SK-N-SH (cell line): Measurements from ENCODE around the gene FHDC1.

Source experiments
- CHD2 ChIP-seq: fragments of 150-350 bp; IDR thresholded peaks from 2 replicates; pipeline ENCODE4 v1.6.1; 2018; ENCODE audit warnings: low read length; ENCODE audit not compliant: partially characterized antibody
- EP300 ChIP-seq, 2 experiments: IDR thresholded peaks; 2 replicates each; pipeline versions ENCODE4 v1.4.0 to v1.6.1; 2012; ENCODE audit warnings: borderline replicate concordance in 1 of 2, low read depth in 1 of 2, low read length in 1 of 2
- FOXJ3 ChIP-seq: sonication (generic); formaldehyde crosslinking; IDR thresholded peaks from 2 replicates; pipeline ENCODE4 v1.5.1; 2020; ENCODE audit warnings: mild to moderate bottlenecking, missing genetic modification reagents
- GATA2 ChIP-seq: sonication (generic); formaldehyde crosslinking; IDR thresholded peaks from 2 replicates; pipeline ENCODE4 v1.5.0; 2020; ENCODE audit warnings: mild to moderate bottlenecking, missing genetic modification reagents
- NFIC ChIP-seq: IDR thresholded peaks from 2 replicates; pipeline ENCODE4 v1.4.0; 2012; ENCODE audit warnings: borderline replicate concordance
- POLR2AphosphoS5 ChIP-seq: IDR thresholded peaks from 2 replicates; pipeline ENCODE4 v1.6.1; 2012; ENCODE audit warnings: low read depth, low read length
- RAD21 ChIP-seq: IDR thresholded peaks from 2 replicates; pipeline ENCODE4 v1.6.1; 2012; ENCODE audit warnings: mild to moderate bottlenecking, low read length
- RCOR1 ChIP-seq: fragments of 150-350 bp; IDR thresholded peaks from 2 replicates; pipeline ENCODE4 v1.6.1; 2017; ENCODE audit warnings: antibody characterized with exemption, low read length
- RFX5 ChIP-seq: IDR thresholded peaks from 2 replicates; pipeline ENCODE4 v1.6.1; 2012; ENCODE audit warnings: mild to moderate bottlenecking, improper control_type of control experiment, low read length
- SIN3A ChIP-seq: IDR thresholded peaks from 2 replicates; pipeline ENCODE4 v1.6.1; 2012; ENCODE audit warnings: low read depth, mild to moderate bottlenecking, low read length, moderate library complexity, borderline replicate concordance
- TAF1 ChIP-seq: IDR thresholded peaks from 2 replicates; pipeline ENCODE4 v1.6.1; 2012; ENCODE audit warnings: low read depth, mild to moderate bottlenecking, low read length, moderate library complexity, borderline replicate concordance
- TF ChIP-seq, protein P1 (sequence below): fragments of 200-600 bp; sonication (generic); IDR thresholded peaks from 2 replicates; pipeline ENCODE4 v1.6.1; 2017; ENCODE audit warnings: antibody characterized with exemption, mild to moderate bottlenecking, moderate library complexity

GRCh38 chr4:152964335-152964734 is 28.2 kb downstream of the FHDC1 start:
- TF ChIP-seq POLR2AphosphoS5 (no peak), RFX5 (no peak), FOXJ3 (no peak), RAD21 (no peak), NFIC (no peak), TAF1 (no peak), EP300 (IDR thresholded peaks at IDR 0.05; ENCODE audit: borderline replicate concordance in 1 of 2, low read depth in 1 of 2, low read length in 1 of 2) (no peak), CHD2 (no peak), GATA2 (CRISPR knock-in tag) (no peak), RCOR1 (no peak), SIN3A (no peak)
- TF ChIP-seq, protein P1, sequence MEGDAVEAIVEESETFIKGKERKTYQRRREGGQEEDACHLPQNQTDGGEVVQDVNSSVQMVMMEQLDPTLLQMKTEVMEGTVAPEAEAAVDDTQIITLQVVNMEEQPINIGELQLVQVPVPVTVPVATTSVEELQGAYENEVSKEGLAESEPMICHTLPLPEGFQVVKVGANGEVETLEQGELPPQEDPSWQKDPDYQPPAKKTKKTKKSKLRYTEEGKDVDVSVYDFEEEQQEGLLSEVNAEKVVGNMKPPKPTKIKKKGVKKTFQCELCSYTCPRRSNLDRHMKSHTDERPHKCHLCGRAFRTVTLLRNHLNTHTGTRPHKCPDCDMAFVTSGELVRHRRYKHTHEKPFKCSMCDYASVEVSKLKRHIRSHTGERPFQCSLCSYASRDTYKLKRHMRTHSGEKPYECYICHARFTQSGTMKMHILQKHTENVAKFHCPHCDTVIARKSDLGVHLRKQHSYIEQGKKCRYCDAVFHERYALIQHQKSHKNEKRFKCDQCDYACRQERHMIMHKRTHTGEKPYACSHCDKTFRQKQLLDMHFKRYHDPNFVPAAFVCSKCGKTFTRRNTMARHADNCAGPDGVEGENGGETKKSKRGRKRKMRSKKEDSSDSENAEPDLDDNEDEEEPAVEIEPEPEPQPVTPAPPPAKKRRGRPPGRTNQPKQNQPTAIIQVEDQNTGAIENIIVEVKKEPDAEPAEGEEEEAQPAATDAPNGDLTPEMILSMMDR: no peak
